Panc1 (cell line): Measurements from ENCODE around the gene RAB6B.

ENCODE experiments used
- CTCF ChIP-seq: fragments of 450-650 bp; IDR thresholded peaks from 2 replicates; pipeline ENCODE4 v1.5.1; 2017; ENCODE audit warnings: mild to moderate bottlenecking
- POLR2AphosphoS5 ChIP-seq: IDR thresholded peaks from 2 replicates; pipeline ENCODE4 v1.6.1; 2012; ENCODE audit warnings: mild to moderate bottlenecking, low read depth, low read length, moderate library complexity
- REST ChIP-seq, 2 experiments: IDR thresholded peaks; 2 replicates each; pipeline ENCODE4 v1.6.1; 2011 to 2012; ENCODE audit warnings: low read depth in 2 of 2, control low read depth in 1 of 2, low read length in 1 of 2, mild to moderate bottlenecking in 1 of 2, moderate library complexity in 1 of 2; ENCODE audit not compliant: insufficient read depth in 1 of 2
- SIN3A ChIP-seq: IDR thresholded peaks from 2 replicates; pipeline ENCODE4 v1.6.1; 2012; ENCODE audit warnings: low read depth, mild to moderate bottlenecking, low read length, moderate library complexity, borderline replicate concordance; ENCODE audit not compliant: insufficient read depth
- TCF7L2 ChIP-seq: IDR thresholded peaks from 2 replicates; pipeline ENCODE4 v1.6.1; 2011; ENCODE audit warnings: mild to moderate bottlenecking, low read depth, low read length, inconsistent platforms

- TF ChIP-seq CTCF: no peak
- TF ChIP-seq POLR2AphosphoS5: no peak
- no peak for TF ChIP-seq SIN3A
- TF ChIP-seq REST (IDR thresholded peaks at IDR 0.05; ENCODE audit: insufficient read depth in 1 of 2, low read depth in 2 of 2, low read length in 1 of 2): no peak
- TF ChIP-seq TCF7L2: no peak
These were observed 14.2 kb downstream of the RAB6B start for GRCh38 chr3:133881492-133881891.
